Fibroblast of the aortic adventitia (primary cell): Measurements from ENCODE around the gene CLASP1. TPM values are rescaled to one million over a fixed set of nuclear protein-coding genes. Genes with fewer than 3 reads are reported as not detected.

Source experiments
- DNase-seq: peaks from one replicate; pipeline ENCODE4 v3.0.0-alpha.2; 2010; ENCODE audit warnings: low read depth
- H3K4me3 ChIP-seq: 2 replicates; pipeline ENCODE4 v1.5.1; 2011; ENCODE audit warnings: low read depth, mild to moderate bottlenecking, control low read depth, low read length, moderate library complexity
- CTCF ChIP-seq: IDR thresholded peaks from 2 replicates; pipeline ENCODE4 v1.5.1; 2011; ENCODE audit warnings: mild to moderate bottlenecking, low read length, control low read depth, inconsistent platforms; ENCODE audit not compliant: insufficient read depth
- total RNA-seq: library from RNA; depleted of rRNA; stranded (reverse); fragments of >200 nt; gene quantifications from 2 replicates; pipeline ENCODE4 v1.2.3, GENCODE V29; 2012; ENCODE audit warnings: low replicate concordance

Gene CLASP1
- total RNA-seq, 1 donor, result 45.6 TPM

GRCh38 chr2:121583555-121583954 is 65.7 kb downstream of the CLASP1 start:
- TF ChIP-seq CTCF, result no peak
- DNase-seq, result no peak
- H3K4me3 ChIP-seq, result no peak overlapping the region

- H3K4me3 ChIP-seq, result no peak overlapping the region
- TF ChIP-seq CTCF, result no peak
- DNase-seq, result no peak
Measured at GRCh38 chr2:121582272-121582671, 67.0 kb downstream of the CLASP1 start.

GRCh38 chr2:121579309-121579708 is 70.0 kb downstream of the CLASP1 start:
- no peak for TF ChIP-seq CTCF
- no peak for DNase-seq
- no peak overlapping the region for H3K4me3 ChIP-seq

- DNase-seq, result no peak
- no peak overlapping the region for H3K4me3 ChIP-seq
- no peak for TF ChIP-seq CTCF
Measured at GRCh38 chr2:121577381-121577780, 71.9 kb downstream of the CLASP1 start.

GRCh38 chr2:121576263-121576662 is 73.0 kb downstream of the CLASP1 start:
- TF ChIP-seq CTCF, result no peak
- H3K4me3 ChIP-seq, result no peak overlapping the region
- DNase-seq, result no peak

- DNase-seq, result no peak
- no peak overlapping the region for H3K4me3 ChIP-seq
- no peak for TF ChIP-seq CTCF
Measured at GRCh38 chr2:121575800-121576199, 73.5 kb downstream of the CLASP1 start.

- no peak overlapping the region for H3K4me3 ChIP-seq
- DNase-seq, result peak; percentile 32
- TF ChIP-seq CTCF, result no peak
Measured at GRCh38 chr2:121570667-121571055, 78.6 kb downstream of the CLASP1 start.
